Panc1 (cell line): ENCODE measurements around the gene TBC1D22A. TPM values are rescaled to one million over a fixed set of nuclear protein-coding genes. Genes with fewer than 3 reads are reported as not detected.

Experiments used
- ATAC-seq: fragments of 200-7000 bp; cut with Tn5 transposase; 2 replicates; pipeline ENCODE4 v1.9.1; 2020; ENCODE audit warnings: mild to moderate bottlenecking, moderate library complexity
- BruUV-seq: library from RNA; stranded (reverse); fragments of 400-500 nt; replicated peaks from 2 replicates; lab custom pipeline; 2021; lab: Mats Ljungman, UMichigan
- CTCF ChIA-PET: fragments of 300-600 bp; sonication (Branson Sonifier 250); formaldehyde crosslinking; loops from one replicate; lab custom pipeline; 2022; ENCODE audit warnings: antibody characterized with exemption; lab: Charles Lee
- POLR2A ChIA-PET: fragments of 300-600 bp; sonication (Branson Sonifier 250); formaldehyde crosslinking; loops from one replicate; lab custom pipeline; 2022; ENCODE audit warnings: antibody characterized with exemption; lab: Charles Lee
- DNase-seq: peaks from one replicate; pipeline ENCODE4 v3.0.0-alpha.2; 2010; ENCODE audit warnings: low read depth, low spot score
- H3K27ac ChIP-seq: 2 replicates; pipeline ENCODE4 v1.5.1; 2011; ENCODE audit warnings: mild to moderate bottlenecking, low read length, inconsistent platforms
- H3K27me3 ChIP-seq: fragments of 200-500 bp; sonication (Bioruptor generic); 2 replicates; pipeline ENCODE4 v1.6.0; 2014; ENCODE audit warnings: low read length, inconsistent platforms; ENCODE audit not compliant: control insufficient read depth, insufficient read depth
- H3K36me3 ChIP-seq: fragments of 200-500 bp; sonication (Bioruptor generic); 2 replicates; pipeline ENCODE4 v1.5.1; 2014; ENCODE audit warnings: inconsistent platforms, mild to moderate bottlenecking, low read length, moderate library complexity; ENCODE audit not compliant: control insufficient read depth, insufficient read depth
- H3K4me1 ChIP-seq: 2 replicates; pipeline ENCODE4 v1.5.1; 2011; ENCODE audit warnings: inconsistent platforms, mild to moderate bottlenecking, low read length, moderate library complexity; ENCODE audit not compliant: control insufficient read depth, insufficient read depth
- H3K4me3 ChIP-seq, 2 experiments: 2 replicates each; pipeline ENCODE4 v1.5.1; 2011 to 2012; ENCODE audit warnings: low read depth in 2 of 2, low read length in 2 of 2, mild to moderate bottlenecking in 2 of 2, inconsistent platforms in 1 of 2, moderate library complexity in 1 of 2
- H3K9me3 ChIP-seq: fragments of 200-500 bp; sonication (Bioruptor generic); 2 replicates; pipeline ENCODE4 v1.5.1; 2014; ENCODE audit warnings: low read depth, mild to moderate bottlenecking, inconsistent platforms, low read length, moderate library complexity; ENCODE audit not compliant: control insufficient read depth, insufficient read depth
- POLR2AphosphoS5 ChIP-seq: IDR thresholded peaks from 2 replicates; pipeline ENCODE4 v1.6.1; 2012; ENCODE audit warnings: mild to moderate bottlenecking, low read depth, low read length, moderate library complexity
- SIN3A ChIP-seq: IDR thresholded peaks from 2 replicates; pipeline ENCODE4 v1.6.1; 2012; ENCODE audit warnings: low read depth, mild to moderate bottlenecking, low read length, moderate library complexity, borderline replicate concordance; ENCODE audit not compliant: insufficient read depth
- TCF7L2 ChIP-seq: IDR thresholded peaks from 2 replicates; pipeline ENCODE4 v1.6.1; 2011; ENCODE audit warnings: mild to moderate bottlenecking, low read depth, low read length, inconsistent platforms
- in situ Hi-C: cut with HindIII; loops from 2 replicates; pipeline ENCODE4 v1.10.0; 2016; ENCODE audit warnings: low sequenced_read_pairs, low pct_unique_long_range_greater_than_20kb
- intact Hi-C: fragments of 100-400 bp; cut with micrococcal nuclease; formaldehyde crosslinking; loops from one replicate; pipeline ENCODE4 v1.10.0; 2022; ENCODE audit not compliant: unreplicated experiment
- total RNA-seq: library from RNA; stranded (reverse); gene quantifications from one replicate; pipeline ENCODE4 v1.2.1, GENCODE V29; 2021; ENCODE audit not compliant: unreplicated experiment
- TF ChIP-seq, protein P1 (sequence below), 2 experiments: IDR thresholded peaks; 2 replicates each; pipeline ENCODE4 v1.6.1; 2011 to 2012; ENCODE audit warnings: low read depth in 2 of 2, control low read depth in 1 of 2, low read length in 1 of 2, mild to moderate bottlenecking in 1 of 2, moderate library complexity in 1 of 2; ENCODE audit not compliant: insufficient read depth in 1 of 2
- TF ChIP-seq, protein P2 (sequence below): fragments of 450-650 bp; IDR thresholded peaks from 2 replicates; pipeline ENCODE4 v1.5.1; 2017; ENCODE audit warnings: mild to moderate bottlenecking

TBC1D22A gene
- total RNA-seq, 1 experiment from 2014 or later, result 28.7 TPM

DNA sequence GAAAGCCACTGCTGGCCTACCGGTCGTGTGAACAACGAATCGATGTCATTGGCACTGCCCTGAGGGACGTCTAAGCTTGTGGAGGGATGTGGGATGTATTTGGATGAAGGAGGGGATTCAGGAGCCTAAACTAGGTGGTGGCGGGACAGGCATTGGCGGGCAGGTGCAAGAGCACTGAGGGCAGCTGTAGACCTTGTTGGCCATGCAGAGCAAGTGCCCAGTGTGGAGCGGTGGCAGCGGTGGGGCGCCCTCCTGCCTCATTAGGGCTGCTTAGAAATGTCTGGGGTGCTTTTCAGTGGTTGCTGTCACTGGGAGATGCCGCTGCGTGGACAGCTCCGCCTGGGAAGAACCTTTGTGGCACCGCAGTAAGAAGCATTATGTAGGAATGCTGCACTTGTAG is 220.2 kb downstream of the TBC1D22A start:
- BruUV-seq, result no TSS peak
- ATAC-seq (no peak), DNase-seq (no peak)
- no peaks in the 10 kb centered on the region for H3K36me3 ChIP-seq
- intact Hi-C loops (no loop called here), in situ Hi-C loops (no loop called here)
- H3K9me3 ChIP-seq, result no peaks in the 10 kb centered on the region
- no peaks in the 10 kb centered on the region for H3K4me1 ChIP-seq
- H3K4me3 ChIP-seq, result no peak overlapping the region
- TF ChIP-seq TCF7L2 (no peak), POLR2AphosphoS5 (no peak), SIN3A (no peak)
- TF ChIP-seq, protein P1, sequence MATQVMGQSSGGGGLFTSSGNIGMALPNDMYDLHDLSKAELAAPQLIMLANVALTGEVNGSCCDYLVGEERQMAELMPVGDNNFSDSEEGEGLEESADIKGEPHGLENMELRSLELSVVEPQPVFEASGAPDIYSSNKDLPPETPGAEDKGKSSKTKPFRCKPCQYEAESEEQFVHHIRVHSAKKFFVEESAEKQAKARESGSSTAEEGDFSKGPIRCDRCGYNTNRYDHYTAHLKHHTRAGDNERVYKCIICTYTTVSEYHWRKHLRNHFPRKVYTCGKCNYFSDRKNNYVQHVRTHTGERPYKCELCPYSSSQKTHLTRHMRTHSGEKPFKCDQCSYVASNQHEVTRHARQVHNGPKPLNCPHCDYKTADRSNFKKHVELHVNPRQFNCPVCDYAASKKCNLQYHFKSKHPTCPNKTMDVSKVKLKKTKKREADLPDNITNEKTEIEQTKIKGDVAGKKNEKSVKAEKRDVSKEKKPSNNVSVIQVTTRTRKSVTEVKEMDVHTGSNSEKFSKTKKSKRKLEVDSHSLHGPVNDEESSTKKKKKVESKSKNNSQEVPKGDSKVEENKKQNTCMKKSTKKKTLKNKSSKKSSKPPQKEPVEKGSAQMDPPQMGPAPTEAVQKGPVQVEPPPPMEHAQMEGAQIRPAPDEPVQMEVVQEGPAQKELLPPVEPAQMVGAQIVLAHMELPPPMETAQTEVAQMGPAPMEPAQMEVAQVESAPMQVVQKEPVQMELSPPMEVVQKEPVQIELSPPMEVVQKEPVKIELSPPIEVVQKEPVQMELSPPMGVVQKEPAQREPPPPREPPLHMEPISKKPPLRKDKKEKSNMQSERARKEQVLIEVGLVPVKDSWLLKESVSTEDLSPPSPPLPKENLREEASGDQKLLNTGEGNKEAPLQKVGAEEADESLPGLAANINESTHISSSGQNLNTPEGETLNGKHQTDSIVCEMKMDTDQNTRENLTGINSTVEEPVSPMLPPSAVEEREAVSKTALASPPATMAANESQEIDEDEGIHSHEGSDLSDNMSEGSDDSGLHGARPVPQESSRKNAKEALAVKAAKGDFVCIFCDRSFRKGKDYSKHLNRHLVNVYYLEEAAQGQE (IDR thresholded peaks at IDR 0.05; ENCODE audit: insufficient read depth in 1 of 2, low read depth in 2 of 2, low read length in 1 of 2), result no peak
- TF ChIP-seq, protein P2, sequence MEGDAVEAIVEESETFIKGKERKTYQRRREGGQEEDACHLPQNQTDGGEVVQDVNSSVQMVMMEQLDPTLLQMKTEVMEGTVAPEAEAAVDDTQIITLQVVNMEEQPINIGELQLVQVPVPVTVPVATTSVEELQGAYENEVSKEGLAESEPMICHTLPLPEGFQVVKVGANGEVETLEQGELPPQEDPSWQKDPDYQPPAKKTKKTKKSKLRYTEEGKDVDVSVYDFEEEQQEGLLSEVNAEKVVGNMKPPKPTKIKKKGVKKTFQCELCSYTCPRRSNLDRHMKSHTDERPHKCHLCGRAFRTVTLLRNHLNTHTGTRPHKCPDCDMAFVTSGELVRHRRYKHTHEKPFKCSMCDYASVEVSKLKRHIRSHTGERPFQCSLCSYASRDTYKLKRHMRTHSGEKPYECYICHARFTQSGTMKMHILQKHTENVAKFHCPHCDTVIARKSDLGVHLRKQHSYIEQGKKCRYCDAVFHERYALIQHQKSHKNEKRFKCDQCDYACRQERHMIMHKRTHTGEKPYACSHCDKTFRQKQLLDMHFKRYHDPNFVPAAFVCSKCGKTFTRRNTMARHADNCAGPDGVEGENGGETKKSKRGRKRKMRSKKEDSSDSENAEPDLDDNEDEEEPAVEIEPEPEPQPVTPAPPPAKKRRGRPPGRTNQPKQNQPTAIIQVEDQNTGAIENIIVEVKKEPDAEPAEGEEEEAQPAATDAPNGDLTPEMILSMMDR, result no peak
- CTCF ChIA-PET, result no interaction called here
- H3K27me3 ChIP-seq, result no peaks in the 10 kb centered on the region
- no peak overlapping the region for H3K27ac ChIP-seq
- POLR2A ChIA-PET, result no interaction called here

DNA sequence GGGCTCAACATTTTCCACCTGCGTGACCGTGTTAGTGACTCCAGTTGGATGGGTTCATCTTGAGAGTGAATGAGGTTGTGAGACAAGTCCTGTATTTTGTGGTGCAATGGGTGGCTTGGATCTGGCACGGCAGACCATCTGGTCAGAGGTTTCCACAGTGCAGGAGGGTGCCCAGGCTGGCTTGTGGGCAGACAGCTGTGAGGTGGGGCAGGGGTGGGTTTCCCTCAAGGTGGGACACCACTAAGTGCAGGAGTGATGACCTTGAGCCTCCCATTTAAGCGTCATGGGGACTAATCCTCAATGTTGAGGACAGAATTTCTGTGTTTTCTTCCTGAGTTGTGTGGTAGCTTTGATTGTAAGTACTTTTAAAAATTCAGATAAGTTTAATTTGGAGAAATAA is 220.6 kb downstream of the TBC1D22A start:
- Histone ChIP-seq H3K9me3 (no peaks in the 10 kb centered on the region), H3K4me3 (no peak overlapping the region), H3K4me1 (no peaks in the 10 kb centered on the region), H3K27ac (no peak overlapping the region), H3K27me3 (no peaks in the 10 kb centered on the region), H3K36me3 (no peaks in the 10 kb centered on the region)
- TF ChIP-seq, protein P2, result no peak
- TF ChIP-seq, protein P1 (IDR thresholded peaks at IDR 0.05; ENCODE audit: insufficient read depth in 1 of 2, low read depth in 2 of 2, low read length in 1 of 2), result no peak
- no peak for TF ChIP-seq TCF7L2
- DNase-seq (no peak), ATAC-seq (no peak)
- no TSS peak for BruUV-seq
- POLR2A ChIA-PET, result no interaction called here
- in situ Hi-C loops, result no loop called here
- CTCF ChIA-PET, result interaction anchor here (0.6 kb wide), 1 partner anchor 308 kb away, joined by 9 read pairs; no protein-coding TSS in a partner anchor
- intact Hi-C loops, result no loop called here
